ENCODE results near the gene RAB9A. TPM values are rescaled to one million over a fixed set of nuclear protein-coding genes. Genes with fewer than 3 reads are reported as not detected.

Gene RAB9A
- total and polyA plus RNA-seq, 10 of the 15 experiments (the other 5 are each of a cell fraction or from before 2014, with no cell fraction given) = 42.1 to 142 (median 49.9) TPM

DNA sequence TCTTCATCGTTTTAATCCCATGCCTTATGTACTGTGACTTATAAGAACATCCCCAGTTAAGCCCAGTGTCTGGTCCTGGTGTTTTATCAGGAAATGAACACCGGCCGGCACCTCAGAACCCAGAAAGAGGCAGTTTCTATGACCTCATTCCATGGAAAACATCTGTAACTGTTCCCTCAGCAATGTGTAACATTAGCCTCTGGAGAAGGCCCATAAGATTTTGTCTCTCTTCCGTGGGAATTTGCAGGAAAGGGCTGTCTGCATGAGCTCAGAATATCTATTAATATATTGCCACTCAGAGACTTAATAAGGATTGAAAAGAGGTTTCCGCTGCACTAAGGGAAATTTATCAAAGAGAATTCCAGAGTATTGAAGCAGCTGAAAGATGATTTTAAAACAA lies 39.1 kb upstream of the RAB9A start (continued):
- TF ChIP-seq, protein P1, sequence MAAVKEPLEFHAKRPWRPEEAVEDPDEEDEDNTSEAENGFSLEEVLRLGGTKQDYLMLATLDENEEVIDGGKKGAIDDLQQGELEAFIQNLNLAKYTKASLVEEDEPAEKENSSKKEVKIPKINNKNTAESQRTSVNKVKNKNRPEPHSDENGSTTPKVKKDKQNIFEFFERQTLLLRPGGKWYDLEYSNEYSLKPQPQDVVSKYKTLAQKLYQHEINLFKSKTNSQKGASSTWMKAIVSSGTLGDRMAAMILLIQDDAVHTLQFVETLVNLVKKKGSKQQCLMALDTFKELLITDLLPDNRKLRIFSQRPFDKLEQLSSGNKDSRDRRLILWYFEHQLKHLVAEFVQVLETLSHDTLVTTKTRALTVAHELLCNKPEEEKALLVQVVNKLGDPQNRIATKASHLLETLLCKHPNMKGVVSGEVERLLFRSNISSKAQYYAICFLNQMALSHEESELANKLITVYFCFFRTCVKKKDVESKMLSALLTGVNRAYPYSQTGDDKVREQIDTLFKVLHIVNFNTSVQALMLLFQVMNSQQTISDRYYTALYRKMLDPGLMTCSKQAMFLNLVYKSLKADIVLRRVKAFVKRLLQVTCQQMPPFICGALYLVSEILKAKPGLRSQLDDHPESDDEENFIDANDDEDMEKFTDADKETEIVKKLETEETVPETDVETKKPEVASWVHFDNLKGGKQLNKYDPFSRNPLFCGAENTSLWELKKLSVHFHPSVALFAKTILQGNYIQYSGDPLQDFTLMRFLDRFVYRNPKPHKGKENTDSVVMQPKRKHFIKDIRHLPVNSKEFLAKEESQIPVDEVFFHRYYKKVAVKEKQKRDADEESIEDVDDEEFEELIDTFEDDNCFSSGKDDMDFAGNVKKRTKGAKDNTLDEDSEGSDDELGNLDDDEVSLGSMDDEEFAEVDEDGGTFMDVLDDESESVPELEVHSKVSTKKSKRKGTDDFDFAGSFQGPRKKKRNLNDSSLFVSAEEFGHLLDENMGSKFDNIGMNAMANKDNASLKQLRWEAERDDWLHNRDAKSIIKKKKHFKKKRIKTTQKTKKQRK (IDR thresholded peaks at IDR 0.05; ENCODE audit: low read depth, low read length) = no peak
- TF ChIP-seq LARP7 (IDR thresholded peaks at IDR 0.05) (no peak), STAT3 (IDR thresholded peaks at IDR 0.05; ENCODE audit: low read depth, low read length) (no peak), SUPT20H (IDR thresholded peaks at IDR 0.05; ENCODE audit: borderline replicate concordance, control insufficient read depth, low read depth, low read length) (no peak)

DNA sequence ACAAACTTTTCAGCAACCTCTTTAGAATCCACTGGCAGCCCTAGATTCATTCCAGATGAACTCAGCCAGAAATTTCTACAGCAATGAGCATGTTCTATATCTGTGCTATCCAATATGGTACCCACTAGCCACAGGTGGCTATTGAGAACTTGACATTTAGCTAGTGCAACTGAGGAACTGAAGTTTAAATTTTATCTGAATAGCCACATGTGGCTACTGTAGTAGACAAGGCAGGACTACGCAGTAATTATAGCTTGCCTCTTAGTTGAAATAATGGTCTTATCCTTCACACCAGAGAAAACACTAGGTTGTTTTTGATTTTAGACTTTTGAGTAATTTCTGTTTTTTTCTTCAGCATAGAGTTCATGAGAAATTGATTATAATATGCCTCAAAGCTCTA lies 38.6 kb upstream of the RAB9A start:
- BruUV-seq (replicated peaks) = no TSS peak
- no peak overlapping the region for H3K4me3 ChIP-seq
- H3K9ac ChIP-seq (ENCODE audit: control insufficient read depth, insufficient read depth, low read length) = no peak overlapping the region
- CTCF ChIA-PET = interaction anchor here (1.9 to 3.8 kb wide), 2 partner anchors 143 to 381 kb away, joined by 5 to 26 read pairs; no protein-coding TSS in a partner anchor
- H3K36me3 ChIP-seq (ENCODE audit: control insufficient read depth in 2 of 2, insufficient read depth in 2 of 2, low read length in 1 of 2) = no peaks in the 10 kb centered on the region
- DNase-seq (ENCODE audit: low read depth, low spot score) = no peak
- POLR2A ChIA-PET = no interaction called here
- intact Hi-C loops (cut with micrococcal nuclease; ENCODE audit: unreplicated experiment) = loop anchor here (5.0 to 10.0 kb wide), 2 partner anchors 202 to 396 kb away; no protein-coding TSS in a partner anchor
- 100% methylated on average over 1 of the region's 1 CpG for WGBS (ENCODE audit: insufficient coverage, insufficient replicate concordance, low lambda C conversion rate, missing lambda C conversion rate)
- RAD21 ChIA-PET (ENCODE audit: unreplicated experiment) = interaction anchor here (2.5 kb wide), 1 partner anchor 143 kb away, joined by 10 read pairs; no protein-coding TSS in a partner anchor
- peaks cover 8% of the 10 kb centered on the region for H3K79me2 ChIP-seq (ENCODE audit: control insufficient read depth, insufficient read depth, low read length)
- peaks cover 7% of the 10 kb centered on the region for H3K4me1 ChIP-seq (ENCODE audit: control insufficient read depth, insufficient read depth, low read length)
- in situ Hi-C loops (cut with MboI) = loop anchor here (5.0 to 25.0 kb wide), 3 partner anchors 146 to 688 kb away; no protein-coding TSS in a partner anchor
- SMC1A ChIA-PET (ENCODE audit: uncharacterized antibody, unreplicated experiment) = interaction anchor here (0.8 to 1.2 kb wide), 2 partner anchors 140 to 143 kb away, joined by 3 to 4 read pairs; no protein-coding TSS in a partner anchor
- H2AFZ ChIP-seq (ENCODE audit: control insufficient read depth, low read depth, low read length) = no peak overlapping the region
- H4K20me1 ChIP-seq (ENCODE audit: control insufficient read depth, insufficient read depth) = no peaks in the 10 kb centered on the region
- no peaks in the 10 kb centered on the region for H3K9me3 ChIP-seq (replicated peaks; ENCODE audit: control insufficient read depth, insufficient read depth, low read length)
- FAIRE-seq = no peak
- H3K27me3 ChIP-seq (replicated peaks in 1 of 2; ENCODE audit: control insufficient read depth in 2 of 2, insufficient read depth in 2 of 2, low read length in 1 of 2) = no peaks in the 10 kb centered on the region; a peak in 1 of 4 replicates
- no peak for ATAC-seq
- H3K4me2 ChIP-seq (ENCODE audit: control insufficient read depth, insufficient read depth) = no peak overlapping the region
- no peak overlapping the region for H3K27ac ChIP-seq (ENCODE audit: control insufficient read depth, insufficient read depth)
- TF ChIP-seq, protein P2, sequence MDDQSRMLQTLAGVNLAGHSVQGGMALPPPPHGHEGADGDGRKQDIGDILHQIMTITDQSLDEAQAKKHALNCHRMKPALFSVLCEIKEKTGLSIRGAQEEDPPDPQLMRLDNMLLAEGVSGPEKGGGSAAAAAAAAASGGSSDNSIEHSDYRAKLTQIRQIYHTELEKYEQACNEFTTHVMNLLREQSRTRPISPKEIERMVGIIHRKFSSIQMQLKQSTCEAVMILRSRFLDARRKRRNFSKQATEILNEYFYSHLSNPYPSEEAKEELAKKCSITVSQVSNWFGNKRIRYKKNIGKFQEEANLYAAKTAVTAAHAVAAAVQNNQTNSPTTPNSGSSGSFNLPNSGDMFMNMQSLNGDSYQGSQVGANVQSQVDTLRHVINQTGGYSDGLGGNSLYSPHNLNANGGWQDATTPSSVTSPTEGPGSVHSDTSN (IDR thresholded peaks at IDR 0.05; ENCODE audit: insufficient replicate concordance, low read depth, low read length) = no peak
- no peak for TF ChIP-seq ETV6 (conservative IDR thresholded peaks at IDR 0.05 in 1 of 2, IDR thresholded peaks at IDR 0.05 in 1 of 2; ENCODE audit: borderline replicate concordance in 1 of 2, low read depth in 1 of 2)
- no peak for TF ChIP-seq SUPT20H (IDR thresholded peaks at IDR 0.05; ENCODE audit: borderline replicate concordance, control insufficient read depth, low read depth, low read length)
- TF ChIP-seq, protein P3, sequence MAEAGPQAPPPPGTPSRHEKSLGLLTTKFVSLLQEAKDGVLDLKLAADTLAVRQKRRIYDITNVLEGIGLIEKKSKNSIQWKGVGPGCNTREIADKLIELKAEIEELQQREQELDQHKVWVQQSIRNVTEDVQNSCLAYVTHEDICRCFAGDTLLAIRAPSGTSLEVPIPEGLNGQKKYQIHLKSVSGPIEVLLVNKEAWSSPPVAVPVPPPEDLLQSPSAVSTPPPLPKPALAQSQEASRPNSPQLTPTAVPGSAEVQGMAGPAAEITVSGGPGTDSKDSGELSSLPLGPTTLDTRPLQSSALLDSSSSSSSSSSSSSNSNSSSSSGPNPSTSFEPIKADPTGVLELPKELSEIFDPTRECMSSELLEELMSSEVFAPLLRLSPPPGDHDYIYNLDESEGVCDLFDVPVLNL (IDR thresholded peaks at IDR 0.05; ENCODE audit: low read depth, low read length) = no peak
- no peak for TF ChIP-seq RB1 (IDR thresholded peaks at IDR 0.05; ENCODE audit: borderline replicate concordance)
- no peak for TF ChIP-seq STAT3 (IDR thresholded peaks at IDR 0.05; ENCODE audit: low read depth, low read length)
- TF ChIP-seq SP1 (IDR thresholded peaks at IDR 0.05; ENCODE audit: low read depth, low read length) = no peak
- no peak for TF ChIP-seq WRNIP1 (IDR thresholded peaks at IDR 0.05; ENCODE audit: borderline replicate concordance, low read depth, low read length)
- TF ChIP-seq JUND (IDR thresholded peaks at IDR 0.05; ENCODE audit: low read depth, low read length) = no peak
- TF ChIP-seq POU2F2 (IDR thresholded peaks at IDR 0.05; ENCODE audit: borderline replicate concordance, low read depth, low read length) = no peak
- TF ChIP-seq, protein P4, sequence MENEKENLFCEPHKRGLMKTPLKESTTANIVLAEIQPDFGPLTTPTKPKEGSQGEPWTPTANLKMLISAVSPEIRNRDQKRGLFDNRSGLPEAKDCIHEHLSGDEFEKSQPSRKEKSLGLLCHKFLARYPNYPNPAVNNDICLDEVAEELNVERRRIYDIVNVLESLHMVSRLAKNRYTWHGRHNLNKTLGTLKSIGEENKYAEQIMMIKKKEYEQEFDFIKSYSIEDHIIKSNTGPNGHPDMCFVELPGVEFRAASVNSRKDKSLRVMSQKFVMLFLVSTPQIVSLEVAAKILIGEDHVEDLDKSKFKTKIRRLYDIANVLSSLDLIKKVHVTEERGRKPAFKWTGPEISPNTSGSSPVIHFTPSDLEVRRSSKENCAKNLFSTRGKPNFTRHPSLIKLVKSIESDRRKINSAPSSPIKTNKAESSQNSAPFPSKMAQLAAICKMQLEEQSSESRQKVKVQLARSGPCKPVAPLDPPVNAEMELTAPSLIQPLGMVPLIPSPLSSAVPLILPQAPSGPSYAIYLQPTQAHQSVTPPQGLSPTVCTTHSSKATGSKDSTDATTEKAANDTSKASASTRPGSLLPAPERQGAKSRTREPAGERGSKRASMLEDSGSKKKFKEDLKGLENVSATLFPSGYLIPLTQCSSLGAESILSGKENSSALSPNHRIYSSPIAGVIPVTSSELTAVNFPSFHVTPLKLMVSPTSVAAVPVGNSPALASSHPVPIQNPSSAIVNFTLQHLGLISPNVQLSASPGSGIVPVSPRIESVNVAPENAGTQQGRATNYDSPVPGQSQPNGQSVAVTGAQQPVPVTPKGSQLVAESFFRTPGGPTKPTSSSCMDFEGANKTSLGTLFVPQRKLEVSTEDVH (IDR thresholded peaks at IDR 0.05; ENCODE audit: low read depth, partially characterized antibody) = no peak
